Vein endothelial cell (primary cell): ENCODE results near the gene MAST2. TPM values are rescaled to one million over a fixed set of nuclear protein-coding genes. Genes with fewer than 3 reads are reported as not detected.

Source experiments
- total RNA-seq: library from RNA; depleted of rRNA; stranded (reverse); fragments of >200 nt; gene quantifications from 2 replicates; pipeline ENCODE4 v1.2.3, GENCODE V29; 2012

The MAST2 gene
- 26.8 and 27.4 TPM in 2 replicates for total RNA-seq

GRCh38 chr1:45803299-45803780 is at the start of gene MAST2:
MAST2 (plus strand) TSS chr1:45803612; CDS start chr1:45803896, 284 bp downstream.

Other genes starting within 250 kb of the MAST2 start
- gene NASP, start 219.6 kb upstream of the MAST2 start, total RNA-seq = 53.9 and 59.7 TPM in 2 replicates
- gene CCDC17, start 179.6 kb upstream of the MAST2 start, total RNA-seq = 2.0 and 2.2 TPM in 2 replicates
- 111 and 128 TPM in 2 replicates for gene GPBP1L1, start 117.1 kb upstream of the MAST2 start, total RNA-seq
- 23.7 and 28.7 TPM in 2 replicates for gene TMEM69, start 115.4 kb upstream of the MAST2 start, total RNA-seq
- 4.9 and 5.2 TPM in 2 replicates for gene IPP, start 53.0 kb upstream of the MAST2 start, total RNA-seq